ENCODE measurements around the gene IMP4.

DNA sequence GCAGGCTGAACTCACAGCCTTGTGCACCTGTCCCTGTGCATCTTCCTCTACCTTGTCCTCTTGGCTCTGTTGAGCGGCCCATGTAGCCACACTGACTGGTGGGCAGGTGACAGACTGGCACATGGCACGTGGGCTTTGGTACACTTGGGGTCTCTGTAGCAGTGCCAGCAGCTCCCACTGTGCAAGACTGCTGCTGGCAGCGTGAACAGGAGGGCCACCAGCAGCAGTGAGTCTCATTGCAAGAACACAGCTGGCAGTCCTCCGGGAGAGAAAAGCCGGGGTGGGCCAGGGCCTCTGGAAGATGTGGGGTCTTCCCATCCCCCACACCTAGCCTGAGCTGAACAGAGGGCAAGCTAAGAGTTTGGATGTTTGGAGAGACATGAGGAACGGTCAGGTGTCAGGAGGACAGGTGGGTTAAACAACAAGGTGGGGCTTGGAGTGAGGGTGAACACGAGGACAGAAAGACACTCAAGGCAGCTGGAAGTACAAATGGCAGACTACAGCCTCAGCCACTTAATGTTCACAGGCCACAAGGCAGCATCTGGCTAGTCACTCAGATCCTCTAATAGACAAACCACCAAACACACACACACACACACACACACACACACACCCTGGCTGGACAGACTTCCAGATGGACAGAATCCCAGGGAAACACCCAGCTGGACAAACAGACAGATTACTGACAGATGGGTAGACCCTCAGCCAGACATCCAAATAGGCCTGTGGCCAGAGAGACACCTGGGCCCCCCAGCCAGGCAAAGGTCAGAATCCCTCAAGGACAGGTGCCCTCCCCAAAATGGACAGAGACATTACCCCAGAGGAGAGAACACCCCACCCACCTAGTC is 10.8 kb downstream of the IMP4 start:
- TF ChIP-seq, protein P1, sequence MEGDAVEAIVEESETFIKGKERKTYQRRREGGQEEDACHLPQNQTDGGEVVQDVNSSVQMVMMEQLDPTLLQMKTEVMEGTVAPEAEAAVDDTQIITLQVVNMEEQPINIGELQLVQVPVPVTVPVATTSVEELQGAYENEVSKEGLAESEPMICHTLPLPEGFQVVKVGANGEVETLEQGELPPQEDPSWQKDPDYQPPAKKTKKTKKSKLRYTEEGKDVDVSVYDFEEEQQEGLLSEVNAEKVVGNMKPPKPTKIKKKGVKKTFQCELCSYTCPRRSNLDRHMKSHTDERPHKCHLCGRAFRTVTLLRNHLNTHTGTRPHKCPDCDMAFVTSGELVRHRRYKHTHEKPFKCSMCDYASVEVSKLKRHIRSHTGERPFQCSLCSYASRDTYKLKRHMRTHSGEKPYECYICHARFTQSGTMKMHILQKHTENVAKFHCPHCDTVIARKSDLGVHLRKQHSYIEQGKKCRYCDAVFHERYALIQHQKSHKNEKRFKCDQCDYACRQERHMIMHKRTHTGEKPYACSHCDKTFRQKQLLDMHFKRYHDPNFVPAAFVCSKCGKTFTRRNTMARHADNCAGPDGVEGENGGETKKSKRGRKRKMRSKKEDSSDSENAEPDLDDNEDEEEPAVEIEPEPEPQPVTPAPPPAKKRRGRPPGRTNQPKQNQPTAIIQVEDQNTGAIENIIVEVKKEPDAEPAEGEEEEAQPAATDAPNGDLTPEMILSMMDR (IDR thresholded peaks at IDR 0.05; ENCODE audit: insufficient read depth, low read length, poor library complexity, severe bottlenecking), result no peak
- no peak for TF ChIP-seq EZH2phosphoT487 (conservative IDR thresholded peaks at IDR 0.05; ENCODE audit: low read length)

All from SU-DHL-6 (cell line).